Epithelial cell of proximal tubule (primary cell): ENCODE results near the gene GLI2. TPM values are rescaled to one million over a fixed set of nuclear protein-coding genes. Genes with fewer than 3 reads are reported as not detected.

Source experiments
- DNase-seq: peaks from one replicate; pipeline ENCODE4 v3.0.0-alpha.2; 2011; ENCODE audit warnings: low read depth
- H3K4me3 ChIP-seq: 2 replicates; pipeline ENCODE4 v1.5.1; 2011; ENCODE audit warnings: low read depth, mild to moderate bottlenecking, low read length
- total RNA-seq: library from RNA; depleted of rRNA; stranded (reverse); fragments of >200 nt; gene quantifications from 2 replicates; pipeline ENCODE4 v1.2.3, GENCODE V29; 2015
- TF ChIP-seq, protein P1 (sequence below): conservative IDR thresholded peaks from 2 replicates; pipeline ENCODE4 v1.5.1; 2012; ENCODE audit warnings: low read depth, mild to moderate bottlenecking, low read length

The GLI2 gene
- total RNA-seq, 1 donor from 2014 or later, result 4.0 TPM

DNA sequence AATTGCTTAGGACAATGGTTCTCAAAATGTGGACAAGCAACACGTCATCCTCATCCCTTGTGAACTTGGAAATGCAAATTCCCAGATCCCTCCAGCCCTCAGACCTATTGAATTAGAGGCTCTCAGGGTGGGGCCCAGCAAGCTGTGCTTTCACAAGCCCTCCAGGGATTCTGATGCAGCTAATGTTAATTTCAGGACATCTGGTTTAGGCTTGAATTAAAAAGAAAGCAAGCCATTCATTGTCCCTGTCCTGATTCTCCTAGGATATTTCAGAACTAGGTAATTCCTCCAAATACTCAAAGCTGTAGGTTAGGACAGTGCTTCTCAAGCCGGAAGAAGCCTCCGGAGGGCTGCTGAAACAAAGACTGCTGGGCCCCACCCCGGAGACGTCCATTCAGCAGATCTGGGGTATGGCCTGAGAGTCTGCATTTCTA is 26.0 kb upstream of the GLI2 start:
- no peak for DNase-seq
- TF ChIP-seq, protein P1, sequence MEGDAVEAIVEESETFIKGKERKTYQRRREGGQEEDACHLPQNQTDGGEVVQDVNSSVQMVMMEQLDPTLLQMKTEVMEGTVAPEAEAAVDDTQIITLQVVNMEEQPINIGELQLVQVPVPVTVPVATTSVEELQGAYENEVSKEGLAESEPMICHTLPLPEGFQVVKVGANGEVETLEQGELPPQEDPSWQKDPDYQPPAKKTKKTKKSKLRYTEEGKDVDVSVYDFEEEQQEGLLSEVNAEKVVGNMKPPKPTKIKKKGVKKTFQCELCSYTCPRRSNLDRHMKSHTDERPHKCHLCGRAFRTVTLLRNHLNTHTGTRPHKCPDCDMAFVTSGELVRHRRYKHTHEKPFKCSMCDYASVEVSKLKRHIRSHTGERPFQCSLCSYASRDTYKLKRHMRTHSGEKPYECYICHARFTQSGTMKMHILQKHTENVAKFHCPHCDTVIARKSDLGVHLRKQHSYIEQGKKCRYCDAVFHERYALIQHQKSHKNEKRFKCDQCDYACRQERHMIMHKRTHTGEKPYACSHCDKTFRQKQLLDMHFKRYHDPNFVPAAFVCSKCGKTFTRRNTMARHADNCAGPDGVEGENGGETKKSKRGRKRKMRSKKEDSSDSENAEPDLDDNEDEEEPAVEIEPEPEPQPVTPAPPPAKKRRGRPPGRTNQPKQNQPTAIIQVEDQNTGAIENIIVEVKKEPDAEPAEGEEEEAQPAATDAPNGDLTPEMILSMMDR, result no peak
- H3K4me3 ChIP-seq, result no peak overlapping the region

DNA sequence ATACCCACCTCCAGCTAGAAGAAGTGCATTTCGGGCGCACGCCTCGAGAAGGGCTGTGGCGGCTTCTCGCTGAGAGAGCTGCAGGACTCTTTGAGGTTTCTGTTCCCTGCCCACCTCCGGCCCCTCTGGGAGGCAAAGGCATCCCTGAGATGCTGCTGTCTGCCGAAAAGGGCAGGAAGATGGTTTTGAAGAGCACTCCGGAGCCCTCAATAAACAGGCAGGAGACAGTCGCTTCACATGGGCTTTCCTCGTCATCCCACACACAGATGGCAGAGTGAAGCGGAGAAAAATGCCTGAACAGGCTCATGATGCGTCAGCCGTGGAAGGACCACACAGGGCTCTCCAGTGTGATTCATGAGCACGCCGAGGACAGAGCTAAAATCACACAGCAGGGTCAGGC is 25.4 kb upstream of the GLI2 start:
- DNase-seq, result no peak
- TF ChIP-seq, protein P1, result no peak
- H3K4me3 ChIP-seq, result no peak overlapping the region

DNA sequence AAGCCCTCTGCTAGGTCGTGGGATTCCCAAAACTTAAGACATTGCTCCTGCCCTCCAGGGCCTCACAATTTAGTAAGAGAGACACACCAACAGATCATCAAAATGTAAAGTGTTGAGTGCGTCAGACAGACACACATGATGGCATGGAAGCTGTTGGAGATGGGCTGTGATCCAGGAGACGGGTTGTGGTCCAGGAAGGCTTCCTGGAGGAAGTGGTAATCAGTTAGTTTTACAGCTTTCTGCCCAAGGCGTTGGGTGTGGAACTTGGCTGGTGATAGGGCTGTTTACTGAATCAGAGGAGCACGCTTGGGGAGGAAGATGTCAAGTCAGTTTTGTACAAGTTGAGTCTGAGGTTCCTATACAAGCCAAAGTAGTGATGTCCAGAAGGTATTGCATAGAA is 24.0 kb upstream of the GLI2 start:
- TF ChIP-seq, protein P1, result no peak
- H3K4me3 ChIP-seq, result no peak overlapping the region
- DNase-seq, result no peak

DNA sequence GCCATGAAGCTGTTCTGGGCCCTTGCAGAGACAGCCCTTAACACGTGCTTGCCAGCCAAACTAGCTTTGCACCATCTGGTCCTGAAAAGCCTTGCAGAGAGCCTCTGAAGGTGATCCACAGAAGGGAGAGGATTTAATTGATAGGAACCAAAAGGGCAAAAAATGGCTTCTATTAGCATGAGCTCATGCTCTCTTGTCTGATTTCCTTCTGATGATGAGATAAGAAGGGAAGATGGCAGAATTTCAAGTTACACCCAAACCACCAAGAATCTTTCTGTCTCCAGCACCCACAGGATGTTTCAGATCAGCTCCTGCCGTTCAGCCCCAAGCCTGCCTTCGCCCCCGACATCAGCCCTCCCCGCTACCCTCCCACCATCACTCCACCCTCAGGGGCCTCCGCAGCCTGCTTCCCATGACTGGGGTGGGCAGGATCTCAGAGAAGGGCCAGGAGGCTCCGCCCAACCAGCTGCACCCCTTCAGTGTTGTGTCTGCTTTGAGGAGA is 23.4 kb upstream of the GLI2 start:
- TF ChIP-seq, protein P1, result no peak
- DNase-seq, result no peak
- H3K4me3 ChIP-seq, result no peak overlapping the region

DNA sequence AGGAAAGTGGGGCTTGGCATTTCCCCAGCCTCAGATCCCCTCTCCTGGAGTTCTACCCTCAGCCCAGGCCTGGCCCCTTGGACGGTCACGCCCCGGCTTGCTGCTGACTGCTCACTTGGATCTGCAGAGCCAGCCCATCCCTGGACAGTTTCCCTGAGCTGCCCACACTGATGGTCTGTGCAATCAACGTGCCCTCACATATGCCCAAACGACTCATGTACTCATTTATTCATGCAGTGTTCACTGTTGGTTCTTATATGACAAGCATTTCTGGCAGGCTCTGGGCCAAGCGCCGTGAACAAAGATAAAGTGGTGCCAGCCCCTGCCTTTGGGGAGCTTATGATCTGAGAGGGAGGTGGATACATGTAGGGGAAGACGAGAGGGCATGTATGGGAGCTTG is 20.3 kb upstream of the GLI2 start:
- TF ChIP-seq, protein P1, result no peak

DNA sequence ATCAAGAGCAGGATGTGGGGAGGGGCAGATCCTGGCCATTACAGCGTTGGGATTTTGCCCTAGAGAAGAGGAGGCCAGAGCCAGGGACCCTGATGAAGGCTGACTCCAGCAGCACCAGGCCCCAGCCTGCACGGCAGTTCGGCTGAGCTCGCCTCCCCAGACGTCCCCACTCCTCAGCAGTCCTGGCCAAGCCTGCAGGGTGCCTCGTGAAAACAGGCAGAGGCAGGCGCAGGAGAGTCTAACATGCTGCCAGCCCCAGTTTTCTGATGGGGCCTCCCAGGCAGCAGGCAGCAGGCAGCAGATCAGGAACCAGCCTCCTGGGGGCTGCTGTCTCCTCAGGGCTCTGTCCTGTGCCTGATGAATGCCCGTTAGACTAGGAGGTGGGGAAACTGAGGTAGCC is 19.7 kb upstream of the GLI2 start:
- no peak overlapping the region for H3K4me3 ChIP-seq
- TF ChIP-seq, protein P1, result no peak
- DNase-seq, result no peak

More for the DNA sequence above, 20.3 kb upstream of the GLI2 start:
- H3K4me3 ChIP-seq, result no peak overlapping the region
- DNase-seq, result no peak
